Neuronal stem cell (in vitro differentiated cells): ENCODE measurements around the gene KDR.

ENCODE experiments used
- DNase-seq: peaks from one replicate; pipeline ENCODE4 v3.0.0-alpha.2; 2013; ENCODE audit warnings: low spot score
- H2AFZ ChIP-seq: one replicate; pipeline ENCODE4 v1.6.1; 2013; ENCODE audit warnings: mild to moderate bottlenecking, low read length, inconsistent platforms
- H2AK5ac ChIP-seq: 2 replicates; pipeline ENCODE4 v1.6.1; 2013; ENCODE audit warnings: low read depth, mild to moderate bottlenecking, inconsistent platforms, low read length, moderate library complexity, mixed read lengths
- H2BK120ac ChIP-seq: 2 replicates; pipeline ENCODE4 v1.6.1; 2013; ENCODE audit warnings: low read depth, mild to moderate bottlenecking, inconsistent platforms, low read length, moderate library complexity, mixed read lengths
- H2BK12ac ChIP-seq: one replicate; pipeline ENCODE4 v1.6.1; 2013; ENCODE audit warnings: low read length, inconsistent platforms
- H2BK15ac ChIP-seq: 2 replicates; pipeline ENCODE4 v1.6.1; 2013; ENCODE audit warnings: mild to moderate bottlenecking, low read length, inconsistent platforms, mixed read lengths
- H2BK5ac ChIP-seq: one replicate; pipeline ENCODE4 v1.6.1; 2013; ENCODE audit warnings: inconsistent platforms, mild to moderate bottlenecking, low read length, moderate library complexity
- H3K14ac ChIP-seq: one replicate; pipeline ENCODE4 v1.6.1; 2013; ENCODE audit warnings: low read length, inconsistent platforms
- H3K18ac ChIP-seq: 2 replicates; pipeline ENCODE4 v1.6.1; 2013; ENCODE audit warnings: low read length, inconsistent platforms
- H3K23ac ChIP-seq: 2 replicates; pipeline ENCODE4 v1.6.1; 2013; ENCODE audit warnings: low read depth, mild to moderate bottlenecking, mixed read lengths, low read length, inconsistent platforms; ENCODE audit not compliant: poor library complexity
- H3K27ac ChIP-seq: replicated peaks from 3 replicates; pipeline ENCODE4 v1.5.1; 2013; ENCODE audit warnings: low read length, inconsistent platforms
- H3K27me3 ChIP-seq, 3 experiments: 2 replicates each; pipeline ENCODE4 v1.6.1; 2013; ENCODE audit warnings: low read length in 3 of 3, mild to moderate bottlenecking in 2 of 3, inconsistent platforms in 1 of 3, low read depth in 1 of 3, mixed read lengths in 1 of 3, moderate library complexity in 1 of 3; ENCODE audit not compliant: control insufficient read depth in 3 of 3, insufficient read depth in 3 of 3
- H3K36me3 ChIP-seq, 2 donors: replicated peaks in 1 of 2; 2 replicates each; pipeline ENCODE4 v1.6.1; 2013; ENCODE audit warnings: low read length in 2 of 2; ENCODE audit not compliant: control insufficient read depth in 2 of 2, insufficient read depth in 2 of 2
- H3K4ac ChIP-seq: 2 replicates; pipeline ENCODE4 v1.6.1; 2013; ENCODE audit warnings: inconsistent platforms, mild to moderate bottlenecking, low read length, moderate library complexity
- H3K4me1 ChIP-seq, 2 donors: 1 replicate in 1 of 2; 2 replicates in 1 of 2; pipeline ENCODE4 v1.6.1; 2013; ENCODE audit warnings: low read length in 2 of 2, low read depth in 1 of 2; ENCODE audit not compliant: control insufficient read depth in 2 of 2, insufficient read depth in 1 of 2
- H3K4me2 ChIP-seq: one replicate; pipeline ENCODE4 v1.6.1; 2013; ENCODE audit warnings: mild to moderate bottlenecking, low read length, inconsistent platforms; ENCODE audit not compliant: insufficient read depth, poor library complexity, severe bottlenecking
- H3K4me3 ChIP-seq, 2 donors: 2 replicates each; pipeline ENCODE4 v1.5.1; 2013; ENCODE audit warnings: low read length in 2 of 2, mild to moderate bottlenecking in 2 of 2, inconsistent platforms in 1 of 2, moderate library complexity in 1 of 2
- H3K79me1 ChIP-seq: one replicate; pipeline ENCODE4 v1.6.1; 2013; ENCODE audit warnings: low read depth, mild to moderate bottlenecking, inconsistent platforms, low read length, moderate library complexity
- H3K9ac ChIP-seq: one replicate; pipeline ENCODE4 v1.6.1; 2013; ENCODE audit warnings: mild to moderate bottlenecking, low read depth, low read length, inconsistent platforms; ENCODE audit not compliant: poor library complexity
- H3K9me3 ChIP-seq, 2 donors: replicated peaks in 1 of 2; 2 replicates each; pipeline versions ENCODE3 to v1.6.1; 2013; ENCODE audit warnings: low read length in 2 of 2, mild to moderate bottlenecking in 2 of 2, inconsistent platforms in 1 of 2, low read depth in 1 of 2, mixed read lengths in 1 of 2, moderate library complexity in 1 of 2; ENCODE audit not compliant: control insufficient read depth in 2 of 2, insufficient read depth in 1 of 2
- H4K8ac ChIP-seq: one replicate; pipeline ENCODE4 v1.6.1; 2013; ENCODE audit warnings: low read depth, mild to moderate bottlenecking, inconsistent platforms, low read length, moderate library complexity
- H4K91ac ChIP-seq: one replicate; pipeline ENCODE4 v1.6.1; 2013; ENCODE audit warnings: low read length, low read depth, mild to moderate bottlenecking, inconsistent platforms; ENCODE audit not compliant: poor library complexity
- WGBS, 2 donors: extraction: QIAGEN DNeasy Blood & Tissue Kit; methylation state at CpG; one replicate each; pipeline ENCODE4 v1.1.7; 2013; ENCODE audit warnings: missing lambda C conversion rate in 2 of 2, mixed read lengths in 1 of 2; ENCODE audit not compliant: insufficient read length in 2 of 2, insufficient replicate concordance in 1 of 2; ENCODE audit errors: extremely low coverage in 2 of 2; 5-methylcytosine and 5-hydroxymethylcytosine counted together

The KDR gene

GRCh38 chr4:55132775-55133174 lies 7.4 kb upstream of the KDR start:
- no peak overlapping the region for H3K14ac ChIP-seq
- H3K27me3 ChIP-seq, result peaks cover 0 to 6% (median 0%) of the 10 kb centered on the region in 3 experiments
- H3K4me2 ChIP-seq, result no peak overlapping the region
- peaks cover 0 to 3% of the 10 kb centered on the region in 2 donors for H3K4me1 ChIP-seq
- H3K4ac ChIP-seq, result no peak overlapping the region
- no peak overlapping the region for H3K9ac ChIP-seq
- no peak overlapping the region for H2BK120ac ChIP-seq
- H2AFZ ChIP-seq, result no peak overlapping the region
- no peak for DNase-seq
- H2BK15ac ChIP-seq, result no peak overlapping the region
- no peak overlapping the region for H3K23ac ChIP-seq
- no peak overlapping the region for H3K27ac ChIP-seq
- no peaks in the 10 kb centered on the region for H3K36me3 ChIP-seq
- H3K79me1 ChIP-seq, result no peaks in the 10 kb centered on the region
- no peak overlapping the region for H3K18ac ChIP-seq
- no peaks in the 10 kb centered on the region for H3K9me3 ChIP-seq
- no peak overlapping the region for H4K8ac ChIP-seq
- H2BK5ac ChIP-seq, result no peak overlapping the region
- no peak overlapping the region for H4K91ac ChIP-seq
- no peak overlapping the region for H2AK5ac ChIP-seq
- no peak overlapping the region for H3K4me3 ChIP-seq
- no peak overlapping the region for H2BK12ac ChIP-seq
- no CpG with 5 or more reads among the region's 1 CpG for WGBS, 2 donors

DNA sequence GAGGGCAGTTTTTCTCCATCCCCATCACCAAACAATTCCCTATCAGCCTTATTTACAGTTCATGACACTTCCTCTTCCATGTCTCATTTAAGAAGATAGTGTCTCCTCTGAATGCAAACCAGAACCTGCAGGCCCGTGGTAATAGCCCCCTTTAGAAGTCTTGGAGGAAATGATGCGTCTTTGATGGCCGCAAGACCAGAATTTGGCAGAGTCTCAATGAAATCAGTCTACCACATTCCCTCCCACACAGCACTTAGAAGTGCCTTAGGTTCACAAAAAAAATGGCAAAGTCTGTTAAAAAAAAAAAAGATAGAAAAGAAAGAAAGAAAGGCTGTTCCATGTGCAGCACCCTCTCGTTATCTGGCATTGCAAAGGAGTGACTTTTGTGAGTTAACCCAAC lies 2.1 kb upstream of the KDR start:
- no peak overlapping the region for H2BK15ac ChIP-seq
- H3K4ac ChIP-seq, result no peak overlapping the region
- DNase-seq, result no peak
- H2AK5ac ChIP-seq, result no peak overlapping the region
- H3K27ac ChIP-seq, result no peak overlapping the region
- no peak overlapping the region for H3K9ac ChIP-seq
- H3K9me3 ChIP-seq, result no peaks in the 10 kb centered on the region
- peaks cover 9 to 27% (median 26%) of the 10 kb centered on the region in 3 experiments for H3K27me3 ChIP-seq
- H4K8ac ChIP-seq, result no peak overlapping the region
- peaks cover 6% of the 10 kb centered on the region in 2 donors for H3K4me1 ChIP-seq
- no peaks in the 10 kb centered on the region for H3K79me1 ChIP-seq
- H3K14ac ChIP-seq, result no peak overlapping the region
- H2BK120ac ChIP-seq, result no peak overlapping the region
- no peak overlapping the region for H2AFZ ChIP-seq
- H3K4me2 ChIP-seq, result no peak overlapping the region
- no peak overlapping the region for H2BK5ac ChIP-seq
- no peak overlapping the region for H3K23ac ChIP-seq
- no peak overlapping the region for H3K4me3 ChIP-seq
- H3K36me3 ChIP-seq, result no peaks in the 10 kb centered on the region
- no peak overlapping the region for H4K91ac ChIP-seq
- H2BK12ac ChIP-seq, result no peak overlapping the region
- no peak overlapping the region for H3K18ac ChIP-seq
- no CpG with 5 or more reads among the region's 4 CpGs for WGBS, 2 donors

DNA sequence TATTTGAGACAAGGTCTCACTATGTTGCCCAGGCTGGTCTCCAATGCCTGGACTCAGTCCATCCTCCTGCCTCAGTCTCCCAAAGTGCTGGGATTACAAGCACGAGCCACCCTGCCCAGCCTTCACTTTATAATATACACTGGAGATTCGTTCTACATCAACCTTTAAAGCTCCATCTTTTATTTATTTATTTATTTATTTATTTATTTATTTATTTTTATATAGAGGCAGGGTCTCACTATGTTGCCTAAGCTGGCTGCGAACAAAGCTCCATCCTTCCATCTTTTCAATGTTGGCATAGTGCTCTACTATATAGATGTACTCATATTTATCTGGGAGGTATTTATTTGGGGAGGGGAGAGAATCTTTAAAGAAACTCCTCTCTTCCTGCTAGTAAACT lies 1.7 kb upstream of the KDR start:
- H3K9ac ChIP-seq, result no peak overlapping the region
- H3K4me1 ChIP-seq, result peaks cover 6% of the 10 kb centered on the region in 2 donors
- H2BK12ac ChIP-seq, result no peak overlapping the region
- no peak for DNase-seq
- H3K4me2 ChIP-seq, result no peak overlapping the region
- H3K4me3 ChIP-seq, result no peak overlapping the region
- H3K27ac ChIP-seq, result no peak overlapping the region
- no peak overlapping the region for H3K4ac ChIP-seq
- H2BK5ac ChIP-seq, result no peak overlapping the region
- H3K36me3 ChIP-seq, result no peaks in the 10 kb centered on the region
- H2BK15ac ChIP-seq, result no peak overlapping the region
- no peak overlapping the region for H4K8ac ChIP-seq
- no peak overlapping the region for H2BK120ac ChIP-seq
- H3K9me3 ChIP-seq, result no peaks in the 10 kb centered on the region
- no peak overlapping the region for H3K18ac ChIP-seq
- H3K23ac ChIP-seq, result no peak overlapping the region
- peaks cover 9 to 27% (median 26%) of the 10 kb centered on the region in 3 experiments for H3K27me3 ChIP-seq
- no peak overlapping the region for H2AFZ ChIP-seq
- no peak overlapping the region for H3K14ac ChIP-seq
- no peaks in the 10 kb centered on the region for H3K79me1 ChIP-seq
- no CpG with 5 or more reads among the region's 3 CpGs for WGBS, 2 donors
- H2AK5ac ChIP-seq, result no peak overlapping the region
- H4K91ac ChIP-seq, result no peak overlapping the region

DNA sequence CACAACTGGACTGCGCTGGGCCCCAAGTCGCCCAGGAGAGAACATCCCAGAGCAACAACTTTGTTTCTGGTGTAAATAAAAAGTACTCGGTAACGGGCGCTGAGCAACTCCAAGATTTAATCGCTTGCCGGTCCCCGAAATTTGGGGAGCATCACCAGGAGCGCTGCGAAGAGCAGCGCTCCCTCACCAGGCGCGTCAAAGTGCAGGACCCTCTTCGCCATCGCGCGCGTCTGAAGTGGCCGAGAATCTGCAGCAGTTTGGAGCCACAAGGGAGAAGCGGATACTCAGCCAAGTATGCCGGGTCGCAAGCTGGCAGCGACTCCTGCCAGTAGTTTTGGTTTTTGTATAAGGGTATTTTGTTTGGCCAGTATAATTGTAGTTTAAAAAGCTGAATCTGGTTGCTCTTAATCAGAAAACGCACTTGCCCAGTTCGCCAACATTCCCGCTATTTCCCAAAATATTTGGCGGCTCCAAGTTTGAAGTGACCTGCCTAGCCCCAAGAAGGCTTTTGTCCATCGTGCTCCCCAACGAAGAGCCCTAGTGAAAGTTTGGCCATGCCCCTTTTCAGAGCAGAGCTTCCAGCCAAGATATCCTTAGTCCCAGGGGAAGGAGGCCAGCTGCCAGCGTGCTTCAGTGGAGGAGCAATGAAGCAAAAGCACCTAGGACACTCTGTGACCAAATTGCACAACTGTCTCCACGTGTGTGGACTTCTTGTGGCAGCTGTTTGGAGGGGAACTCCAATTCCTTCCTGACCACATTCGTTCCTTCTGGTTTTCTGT lies 557 bp upstream of the KDR start:
- no peak overlapping the region for H3K4ac ChIP-seq
- no peak overlapping the region for H4K91ac ChIP-seq
- peaks cover 6% of the 10 kb centered on the region in 2 donors for H3K4me1 ChIP-seq
- H3K9ac ChIP-seq, result peak overlapping the region; percentile 30
- WGBS, 2 donors, result no CpG with 5 or more reads among the region's 32 CpGs
- H2BK15ac ChIP-seq, result no peak overlapping the region
- H2BK120ac ChIP-seq, result no peak overlapping the region
- H2AK5ac ChIP-seq, result peak overlapping the region; percentile 63
- H3K9me3 ChIP-seq, result no peaks in the 10 kb centered on the region
- H3K18ac ChIP-seq, result peak overlapping the region; percentile 52
- H3K36me3 ChIP-seq, result no peaks in the 10 kb centered on the region
- no peak overlapping the region for H3K27ac ChIP-seq
- peak overlapping the region; percentile 54 to 80 for H3K4me3 ChIP-seq
- H3K4me2 ChIP-seq, result peak overlapping the region; percentile 100
- peak overlapping the region; percentile 95 for H2AFZ ChIP-seq
- no peak overlapping the region for H2BK5ac ChIP-seq
- no peaks in the 10 kb centered on the region for H3K79me1 ChIP-seq
- peaks cover 9 to 27% (median 26%) of the 10 kb centered on the region in 3 experiments for H3K27me3 ChIP-seq
- H4K8ac ChIP-seq, result no peak overlapping the region
- DNase-seq, result no peak
- H3K14ac ChIP-seq, result no peak overlapping the region
- H2BK12ac ChIP-seq, result no peak overlapping the region
- H3K23ac ChIP-seq, result no peak overlapping the region
